IMR-90 (cell line): ENCODE results near the gene PCCA. TPM values are rescaled to one million over a fixed set of nuclear protein-coding genes. Genes with fewer than 3 reads are reported as not detected.

Experiments used
- ATAC-seq: fragments of 200-7000 bp; cut with Tn5 transposase; 2 replicates; pipeline ENCODE4 v1.9.1; 2020; ENCODE audit warnings: low read depth, mild to moderate bottlenecking, moderate library complexity
- BruUV-seq: library from RNA; stranded (reverse); fragments of 400-500 nt; replicated peaks from 2 replicates; lab custom pipeline; 2021; lab: Mats Ljungman, UMichigan
- CTCF ChIA-PET: fragments of 300-600 bp; formaldehyde crosslinking; extraction: SDS; loops from one replicate; lab custom pipeline; 2021; ENCODE audit warnings: antibody characterized with exemption; lab: Yijun Ruan, JAX
- POLR2A ChIA-PET: fragments of 300-600 bp; sonication (Branson Sonifier 250); formaldehyde crosslinking; loops from one replicate; lab custom pipeline; 2022; ENCODE audit warnings: antibody characterized with exemption; ENCODE audit not compliant: unreplicated experiment; lab: Charles Lee
- DNase-seq: peaks from one replicate; pipeline ENCODE4 v3.0.0; 2013
- H2AFZ ChIP-seq: replicated peaks from 2 replicates; pipeline ENCODE3; 2013; ENCODE audit warnings: low read length, mild to moderate bottlenecking; ENCODE audit not compliant: poor library complexity
- H2AK5ac ChIP-seq: 2 replicates; pipeline ENCODE4 v1.6.1; 2013; ENCODE audit warnings: low read depth, low read length, inconsistent platforms
- H2AK9ac ChIP-seq: replicated peaks from 2 replicates; pipeline ENCODE3; 2013; ENCODE audit warnings: mild to moderate bottlenecking, low read depth, low read length, moderate library complexity; ENCODE audit not compliant: poor library complexity
- H2BK120ac ChIP-seq: 2 replicates; pipeline ENCODE4 v1.6.1; 2013; ENCODE audit warnings: low read depth, low read length, inconsistent platforms
- H2BK15ac ChIP-seq: 3 replicates; pipeline ENCODE4 v1.6.1; 2013; ENCODE audit warnings: low read depth, low read length, inconsistent platforms
- H2BK20ac ChIP-seq: 2 replicates; pipeline ENCODE4 v1.6.1; 2013; ENCODE audit warnings: low read depth, mild to moderate bottlenecking, inconsistent platforms, low read length, moderate library complexity
- H2BK5ac ChIP-seq: 2 replicates; pipeline ENCODE4 v1.6.1; 2013; ENCODE audit warnings: mild to moderate bottlenecking, low read depth, low read length, inconsistent platforms; ENCODE audit not compliant: poor library complexity, severe bottlenecking
- H3K14ac ChIP-seq: replicated peaks from 2 replicates; pipeline ENCODE4 v1.6.1; 2013; ENCODE audit warnings: low read depth, low read length, inconsistent platforms
- H3K18ac ChIP-seq: 2 replicates; pipeline ENCODE4 v1.6.1; 2013; ENCODE audit warnings: low read depth, low read length, control low read depth
- H3K23ac ChIP-seq: 2 replicates; pipeline ENCODE4 v1.6.1; 2013; ENCODE audit warnings: low read depth, low read length, inconsistent platforms
- H3K27ac ChIP-seq: 2 replicates; pipeline ENCODE4 v1.5.1; 2013; ENCODE audit warnings: mild to moderate bottlenecking, control low read depth, low read length; ENCODE audit not compliant: insufficient read depth
- H3K27me3 ChIP-seq: 2 replicates; pipeline ENCODE4 v1.6.1; 2013; ENCODE audit warnings: low read length; ENCODE audit not compliant: control insufficient read depth, insufficient read depth
- H3K36me3 ChIP-seq: 2 replicates; pipeline ENCODE4 v1.6.1; 2013; ENCODE audit warnings: low read length, mixed read lengths; ENCODE audit not compliant: control insufficient read depth, insufficient read depth
- H3K4ac ChIP-seq: 2 replicates; pipeline ENCODE4 v1.6.1; 2013; ENCODE audit warnings: low read depth, low read length, inconsistent platforms
- H3K4me1 ChIP-seq: 2 replicates; pipeline ENCODE4 v1.6.1; 2013; ENCODE audit warnings: low read length, mixed read lengths; ENCODE audit not compliant: control insufficient read depth, insufficient read depth
- H3K4me2 ChIP-seq: 2 replicates; pipeline ENCODE4 v1.6.1; 2013; ENCODE audit warnings: low read depth, mild to moderate bottlenecking, control low read depth, low read length, moderate library complexity
- H3K4me3 ChIP-seq: 2 replicates; pipeline ENCODE4 v1.5.1; 2013; ENCODE audit warnings: low read depth, mild to moderate bottlenecking, control low read depth, low read length, moderate library complexity; ENCODE audit not compliant: insufficient read depth
- H3K56ac ChIP-seq: 2 replicates; pipeline ENCODE4 v1.6.1; 2013; ENCODE audit warnings: low read length, inconsistent platforms; ENCODE audit not compliant: insufficient read depth; ENCODE audit errors: extremely low read depth
- H3K79me1 ChIP-seq, 2 experiments: 2 replicates each; pipeline ENCODE4 v1.6.1; 2013; ENCODE audit warnings: low read length in 2 of 2, inconsistent platforms in 1 of 2, low read depth in 1 of 2
- H3K9ac ChIP-seq: 2 replicates; pipeline ENCODE4 v1.6.1; 2013; ENCODE audit warnings: low read depth, low read length, control low read depth
- H3K9me1 ChIP-seq: 2 replicates; pipeline ENCODE4 v1.6.1; 2013; ENCODE audit warnings: low read length, inconsistent platforms; ENCODE audit not compliant: insufficient read depth
- H3K9me3 ChIP-seq: 2 replicates; pipeline ENCODE4 v1.6.1; 2013; ENCODE audit warnings: low read length; ENCODE audit not compliant: control insufficient read depth, insufficient read depth
- H4K20me1 ChIP-seq: 2 replicates; pipeline ENCODE4 v1.6.1; 2013; ENCODE audit warnings: low read length, inconsistent platforms; ENCODE audit not compliant: insufficient read depth
- H4K5ac ChIP-seq: 2 replicates; pipeline ENCODE4 v1.6.1; 2013; ENCODE audit warnings: mild to moderate bottlenecking, low read depth, low read length, control low read depth
- H4K8ac ChIP-seq, 2 experiments: 2 replicates each; pipeline ENCODE4 v1.6.1; 2013; ENCODE audit warnings: low read depth in 2 of 2, low read length in 2 of 2, control low read depth in 1 of 2, inconsistent platforms in 1 of 2
- H4K91ac ChIP-seq: 2 replicates; pipeline ENCODE4 v1.6.1; 2013; ENCODE audit warnings: low read depth, low read length, inconsistent platforms; ENCODE audit not compliant: insufficient read depth
- BHLHE40 ChIP-seq: fragments of 150-350 bp; IDR thresholded peaks from 2 replicates; pipeline ENCODE4 v1.6.1; 2016; ENCODE audit warnings: mild to moderate bottlenecking, low read depth, low read length
- CEBPB ChIP-seq: IDR thresholded peaks from 2 replicates; pipeline ENCODE4 v1.6.1; 2012; ENCODE audit warnings: low read depth, low read length, improper control_type of control experiment
- CHD1 ChIP-seq: IDR thresholded peaks from 2 replicates; pipeline ENCODE4 v1.6.1; 2012; ENCODE audit warnings: low read depth, low read length, improper control_type of control experiment
- FOS ChIP-seq: fragments of 150-350 bp; IDR thresholded peaks from 2 replicates; pipeline ENCODE4 v1.6.1; 2016; ENCODE audit warnings: low read depth, low read length
- MAFK ChIP-seq: IDR thresholded peaks from 2 replicates; pipeline ENCODE4 v1.6.1; 2012; ENCODE audit warnings: low read depth, low read length, improper control_type of control experiment
- MAZ ChIP-seq: IDR thresholded peaks from 2 replicates; pipeline ENCODE4 v1.6.1; 2012; ENCODE audit warnings: low read depth, mild to moderate bottlenecking, low read length, improper control_type of control experiment, moderate library complexity, borderline replicate concordance
- MXI1 ChIP-seq: IDR thresholded peaks from 2 replicates; pipeline ENCODE4 v1.6.1; 2012; ENCODE audit warnings: low read depth, mild to moderate bottlenecking, low read length, moderate library complexity, borderline replicate concordance
- NFE2L2 ChIP-seq: fragments of 150-350 bp; IDR thresholded peaks from 2 replicates; pipeline ENCODE4 v1.6.1; 2016; ENCODE audit warnings: low read depth, mild to moderate bottlenecking, low read length
- POLR2A ChIP-seq: IDR thresholded peaks from 2 replicates; pipeline ENCODE4 v1.6.1; 2012; ENCODE audit warnings: mild to moderate bottlenecking, low read depth, low read length
- RAD21 ChIP-seq: IDR thresholded peaks from 2 replicates; pipeline ENCODE4 v1.6.1; 2012; ENCODE audit warnings: low read length, improper control_type of control experiment
- RCOR1 ChIP-seq: IDR thresholded peaks from 2 replicates; pipeline ENCODE4 v1.6.1; 2012; ENCODE audit warnings: mild to moderate bottlenecking, low read length, improper control_type of control experiment; ENCODE audit not compliant: insufficient replicate concordance
- RFX5 ChIP-seq: IDR thresholded peaks from 2 replicates; pipeline ENCODE4 v1.8.0; 2012; ENCODE audit warnings: low read depth, mild to moderate bottlenecking, low read length, moderate library complexity
- SMC3 ChIP-seq: fragments of 150-350 bp; IDR thresholded peaks from 2 replicates; pipeline ENCODE4 v1.6.1; 2016; ENCODE audit warnings: low read depth, mild to moderate bottlenecking, antibody characterized with exemption, low read length, moderate library complexity
- WGBS, 2 experiments: methylation state at CpG; one replicate each; pipeline versions ENCODE4 v1.1.5 to v1.1.7; 2013; ENCODE audit warnings: missing lambda C conversion rate in 2 of 2; ENCODE audit not compliant: insufficient read length in 1 of 2; ENCODE audit errors: extremely low coverage in 2 of 2; 5-methylcytosine and 5-hydroxymethylcytosine counted together
- dilution Hi-C: fragments of 300-500 bp; cut with HindIII; formaldehyde crosslinking; loops from one replicate; pipeline ENCODE4 v1.14.3; 2018; ENCODE audit warnings: low sequenced_read_pairs; ENCODE audit not compliant: unreplicated experiment
- in situ Hi-C: fragments of 300-500 bp; cut with MboI; formaldehyde crosslinking; loops from 3 replicates; pipeline ENCODE4 v1.14.3; 2019; ENCODE audit warnings: low sequenced_read_pairs, inconsistent platforms, mixed read lengths
- intact Hi-C: fragments of 100-400 bp; cut with micrococcal nuclease; formaldehyde crosslinking; loops from 2 replicates; pipeline ENCODE4 v1.10.0; 2022
- polyA plus RNA-seq, 3 experiments: library from polyadenylated mRNA; depleted of rRNA; stranded (reverse); fragments of >200 nt; gene quantifications; 2 replicates each; pipeline ENCODE4 v1.2.3, GENCODE V29; 2012; ENCODE audit warnings: low replicate concordance in 1 of 3
- total RNA-seq: library from RNA; depleted of rRNA; stranded (reverse); fragments of >200 nt; gene quantifications from 2 replicates; pipeline ENCODE4 v1.2.3, GENCODE V29; 2012
- TF ChIP-seq, protein P1 (sequence below): fragments of 150-350 bp; IDR thresholded peaks from 2 replicates; pipeline ENCODE4 v1.6.1; 2017; ENCODE audit warnings: mild to moderate bottlenecking, antibody characterized with exemption, low read length, low read depth
- TF ChIP-seq, protein P2 (sequence below): fragments of 150-350 bp; IDR thresholded peaks from 2 replicates; pipeline ENCODE4 v1.6.1; 2016; ENCODE audit warnings: low read depth, mild to moderate bottlenecking, low read length, moderate library complexity, borderline replicate concordance
- TF ChIP-seq, protein P3 (sequence below): conservative IDR thresholded peaks from 2 replicates; pipeline ENCODE4 v1.5.1; 2012; ENCODE audit warnings: mild to moderate bottlenecking, low read depth, low read length, improper control_type of control experiment

The PCCA gene
- total and polyA plus RNA-seq, 2 of the 4 experiments (the other 2 are of a cell fraction) = 7.6 to 24.0 TPM

DNA sequence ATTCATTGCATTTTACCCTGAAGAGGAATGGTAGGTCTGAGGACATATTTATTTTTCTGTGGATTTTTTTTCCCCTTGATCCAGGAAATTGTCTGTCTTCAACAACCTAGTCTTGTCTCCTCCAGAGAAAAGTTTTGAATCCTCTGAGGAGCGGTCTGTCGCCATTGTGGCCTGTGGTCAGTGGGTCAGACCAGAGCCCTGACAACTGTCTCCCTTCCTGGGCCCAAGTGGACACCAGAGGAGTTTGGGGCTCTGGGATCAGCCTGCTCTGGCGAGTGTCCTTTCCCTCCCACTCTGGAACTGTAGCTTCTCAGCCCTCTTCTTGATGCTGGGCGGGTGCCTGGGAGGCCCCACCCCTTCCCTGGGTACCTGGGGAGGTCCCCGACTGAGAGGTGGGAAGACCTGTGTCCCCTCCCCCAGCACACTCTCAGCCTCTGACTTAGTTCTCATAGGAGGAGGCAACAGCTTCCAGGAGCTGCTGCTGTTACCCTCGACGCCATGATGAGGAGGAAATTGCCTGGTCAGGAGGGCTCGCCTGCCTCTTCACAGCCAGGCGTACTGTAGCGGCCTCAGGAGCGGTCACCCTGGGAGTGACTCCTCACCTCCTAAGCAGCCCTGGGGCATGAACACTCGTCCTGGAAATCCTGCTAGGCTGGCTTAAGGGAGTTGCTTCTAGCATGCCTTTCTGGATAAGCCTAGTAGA lies 389.4 kb downstream of the PCCA start:
- no peak overlapping the region for H3K27ac ChIP-seq
- H3K36me3 ChIP-seq = no peaks in the 10 kb centered on the region
- no peaks in the 10 kb centered on the region for H3K27me3 ChIP-seq
- no CpG with 5 or more reads among the region's 12 CpGs for WGBS, 2 experiments
- H4K5ac ChIP-seq = no peak overlapping the region
- H2BK20ac ChIP-seq = no peak overlapping the region
- H2BK120ac ChIP-seq = no peak overlapping the region
- intact Hi-C loops = no loop called here
- no peak overlapping the region for H2AK5ac ChIP-seq
- POLR2A ChIA-PET = no interaction called here
- no peak overlapping the region for H3K4me2 ChIP-seq
- H3K56ac ChIP-seq = no peak overlapping the region
- no TSS peak for BruUV-seq
- no peak overlapping the region for H3K4me3 ChIP-seq
- H3K9ac ChIP-seq = no peak overlapping the region
- H4K91ac ChIP-seq = no peak overlapping the region
- no peak for DNase-seq
- no peak overlapping the region for H3K14ac ChIP-seq
- no peak overlapping the region for H3K4ac ChIP-seq
- no peak overlapping the region for H2BK15ac ChIP-seq
- no peaks in the 10 kb centered on the region for H4K20me1 ChIP-seq
- no peak overlapping the region for H2AFZ ChIP-seq
- no peak for TF ChIP-seq CHD1
- TF ChIP-seq CEBPB = no peak
- TF ChIP-seq, protein P1, sequence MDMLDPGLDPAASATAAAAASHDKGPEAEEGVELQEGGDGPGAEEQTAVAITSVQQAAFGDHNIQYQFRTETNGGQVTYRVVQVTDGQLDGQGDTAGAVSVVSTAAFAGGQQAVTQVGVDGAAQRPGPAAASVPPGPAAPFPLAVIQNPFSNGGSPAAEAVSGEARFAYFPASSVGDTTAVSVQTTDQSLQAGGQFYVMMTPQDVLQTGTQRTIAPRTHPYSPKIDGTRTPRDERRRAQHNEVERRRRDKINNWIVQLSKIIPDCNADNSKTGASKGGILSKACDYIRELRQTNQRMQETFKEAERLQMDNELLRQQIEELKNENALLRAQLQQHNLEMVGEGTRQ = no peak
- TF ChIP-seq, protein P2, sequence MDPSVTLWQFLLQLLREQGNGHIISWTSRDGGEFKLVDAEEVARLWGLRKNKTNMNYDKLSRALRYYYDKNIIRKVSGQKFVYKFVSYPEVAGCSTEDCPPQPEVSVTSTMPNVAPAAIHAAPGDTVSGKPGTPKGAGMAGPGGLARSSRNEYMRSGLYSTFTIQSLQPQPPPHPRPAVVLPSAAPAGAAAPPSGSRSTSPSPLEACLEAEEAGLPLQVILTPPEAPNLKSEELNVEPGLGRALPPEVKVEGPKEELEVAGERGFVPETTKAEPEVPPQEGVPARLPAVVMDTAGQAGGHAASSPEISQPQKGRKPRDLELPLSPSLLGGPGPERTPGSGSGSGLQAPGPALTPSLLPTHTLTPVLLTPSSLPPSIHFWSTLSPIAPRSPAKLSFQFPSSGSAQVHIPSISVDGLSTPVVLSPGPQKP = no peak
- no peak for TF ChIP-seq MXI1
- TF ChIP-seq SMC3 = no peak
- no peak for TF ChIP-seq BHLHE40
- TF ChIP-seq POLR2A = no peak
- no peak for TF ChIP-seq MAZ
- TF ChIP-seq RAD21 = no peak
- no peak for TF ChIP-seq RFX5
- no peak for TF ChIP-seq FOS
- TF ChIP-seq RCOR1 = no peak
- TF ChIP-seq, protein P3, sequence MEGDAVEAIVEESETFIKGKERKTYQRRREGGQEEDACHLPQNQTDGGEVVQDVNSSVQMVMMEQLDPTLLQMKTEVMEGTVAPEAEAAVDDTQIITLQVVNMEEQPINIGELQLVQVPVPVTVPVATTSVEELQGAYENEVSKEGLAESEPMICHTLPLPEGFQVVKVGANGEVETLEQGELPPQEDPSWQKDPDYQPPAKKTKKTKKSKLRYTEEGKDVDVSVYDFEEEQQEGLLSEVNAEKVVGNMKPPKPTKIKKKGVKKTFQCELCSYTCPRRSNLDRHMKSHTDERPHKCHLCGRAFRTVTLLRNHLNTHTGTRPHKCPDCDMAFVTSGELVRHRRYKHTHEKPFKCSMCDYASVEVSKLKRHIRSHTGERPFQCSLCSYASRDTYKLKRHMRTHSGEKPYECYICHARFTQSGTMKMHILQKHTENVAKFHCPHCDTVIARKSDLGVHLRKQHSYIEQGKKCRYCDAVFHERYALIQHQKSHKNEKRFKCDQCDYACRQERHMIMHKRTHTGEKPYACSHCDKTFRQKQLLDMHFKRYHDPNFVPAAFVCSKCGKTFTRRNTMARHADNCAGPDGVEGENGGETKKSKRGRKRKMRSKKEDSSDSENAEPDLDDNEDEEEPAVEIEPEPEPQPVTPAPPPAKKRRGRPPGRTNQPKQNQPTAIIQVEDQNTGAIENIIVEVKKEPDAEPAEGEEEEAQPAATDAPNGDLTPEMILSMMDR = no peak
- no peak for TF ChIP-seq MAFK
- no peak for TF ChIP-seq NFE2L2
- no peak overlapping the region for H2AK9ac ChIP-seq
- no peaks in the 10 kb centered on the region for H3K9me1 ChIP-seq
- H3K18ac ChIP-seq = no peak overlapping the region
- ATAC-seq = no peak
- in situ Hi-C loops = no loop called here
- no peaks in the 10 kb centered on the region for H3K9me3 ChIP-seq
- H3K4me1 ChIP-seq = peaks cover 2% of the 10 kb centered on the region
- no peak overlapping the region for H3K23ac ChIP-seq
- 0 out of 4 replicates have a peak, but pooled peaks cover 0 to 5% of the 10 kb centered on the region in 2 experiments for H3K79me1 ChIP-seq
- CTCF ChIA-PET = no interaction called here
- no peak overlapping the region for H4K8ac ChIP-seq
- dilution Hi-C loops = no loop called here
- H2BK5ac ChIP-seq = no peak overlapping the region
